Measurements from ENCODE around the gene OR4D5.

Gene OR4D5

DNA sequence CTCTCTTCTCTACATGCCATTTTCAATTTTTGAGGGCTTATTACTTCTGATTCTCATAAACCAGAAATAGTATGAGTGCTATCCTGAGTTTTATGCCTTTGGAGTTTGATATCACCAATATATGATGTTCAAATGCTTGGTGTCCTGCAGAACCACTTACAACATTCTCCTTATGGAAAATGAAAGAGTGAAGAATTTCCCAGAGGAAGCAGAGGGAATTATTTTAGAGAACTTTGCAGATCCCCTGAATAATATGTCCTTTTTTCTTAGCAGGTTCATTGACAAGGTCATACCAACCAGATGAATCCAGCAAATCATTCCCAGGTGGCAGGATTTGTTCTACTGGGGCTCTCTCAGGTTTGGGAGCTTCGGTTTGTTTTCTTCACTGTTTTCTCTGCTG, at the start of gene OR4D5:
OR4D5 (plus strand) TSS at position 301 of the 400 bp plus-strand sequence; CDS start at position 301, 0 bp downstream.
- DNase-seq: no peak

DNA sequence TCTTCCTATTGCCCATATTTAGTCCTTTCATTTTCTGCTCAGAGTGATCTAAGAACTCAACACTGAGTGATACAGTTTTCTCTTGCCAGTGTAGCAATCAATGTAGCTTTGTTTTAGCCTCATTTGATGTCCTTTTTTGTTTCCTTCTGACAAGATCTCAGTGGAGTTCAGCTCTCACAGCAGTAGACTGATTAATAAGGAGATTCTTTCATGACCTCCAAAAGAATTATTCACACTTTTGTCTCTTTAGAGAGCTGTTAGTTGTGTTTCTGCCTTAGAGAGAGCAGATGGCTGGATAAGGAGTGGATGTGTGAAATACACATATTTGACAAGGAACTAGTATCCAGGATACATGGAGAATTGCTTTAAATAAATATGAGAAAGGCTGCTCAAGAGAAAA, 47.4 kb upstream of the OR4D5 start:
- no peak for DNase-seq

DNA sequence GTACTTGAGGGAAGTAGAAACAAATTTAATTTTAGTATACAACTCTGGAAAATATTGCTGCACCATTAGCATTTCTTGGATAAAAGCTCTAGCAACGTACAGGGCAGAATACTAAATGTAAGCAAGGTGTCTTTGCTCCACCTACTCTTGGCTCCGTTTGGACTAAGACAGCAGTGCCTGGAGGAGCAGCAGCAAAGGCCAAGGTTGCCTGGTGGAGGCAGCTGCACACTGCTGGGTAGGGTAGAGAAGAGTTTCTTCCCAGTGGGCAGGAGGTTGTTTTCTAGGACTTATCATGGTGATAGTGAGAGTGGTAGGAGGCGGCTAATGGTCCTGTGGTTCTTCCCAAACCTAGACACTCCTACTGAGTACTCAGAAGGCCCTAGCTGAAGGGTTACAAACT, 39.6 kb upstream of the OR4D5 start:
- DNase-seq: no peak

DNA sequence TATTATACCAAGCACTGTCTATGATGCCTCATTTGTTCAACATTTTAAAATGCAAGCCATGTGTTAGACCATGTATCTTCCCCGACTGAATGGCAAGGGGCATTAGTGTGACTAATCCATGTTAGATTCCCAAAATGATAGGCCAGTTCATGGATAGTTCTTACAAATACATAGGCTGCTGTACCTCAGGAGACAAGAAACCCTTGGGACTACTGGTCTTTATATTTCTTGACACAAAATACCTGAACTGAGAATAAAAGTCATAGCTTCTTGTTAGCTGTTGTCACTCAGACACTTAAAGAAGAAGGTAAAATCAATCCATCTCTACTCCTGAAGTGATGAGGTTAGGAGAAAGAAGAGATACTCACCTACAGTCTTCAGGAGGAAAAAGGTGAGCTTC, 37.5 kb upstream of the OR4D5 start, which contains the start of gene OR8D4:
OR8D4 (plus strand) TSS at position 301 of the 400 bp plus-strand sequence. CDS start 4,265 bp downstream, outside the sequence.
- DNase-seq: no peak

DNA sequence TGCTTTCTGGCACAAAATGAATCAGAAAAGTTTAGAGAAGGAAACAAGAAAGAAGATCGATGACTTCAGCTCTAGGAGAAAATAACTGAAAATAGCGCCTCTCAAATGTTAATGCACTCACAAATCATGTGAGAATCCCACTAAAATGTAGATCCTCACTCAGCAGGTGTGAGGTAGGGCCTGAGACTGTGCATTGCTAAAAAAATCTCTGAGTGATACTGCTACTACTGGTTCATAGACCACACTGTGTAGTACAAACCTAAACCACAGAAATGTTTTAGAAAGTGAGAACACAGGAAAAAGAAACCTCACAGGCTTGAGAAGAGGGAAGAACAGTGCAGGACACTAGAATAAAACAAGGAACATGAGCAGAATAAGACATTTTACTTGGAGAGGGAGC, 35.5 kb upstream of the OR4D5 start:
- DNase-seq: no peak

GRCh38 chr11:123904932-123905331, 34.5 kb upstream of the OR4D5 start:
- DNase-seq: no peak

DNA sequence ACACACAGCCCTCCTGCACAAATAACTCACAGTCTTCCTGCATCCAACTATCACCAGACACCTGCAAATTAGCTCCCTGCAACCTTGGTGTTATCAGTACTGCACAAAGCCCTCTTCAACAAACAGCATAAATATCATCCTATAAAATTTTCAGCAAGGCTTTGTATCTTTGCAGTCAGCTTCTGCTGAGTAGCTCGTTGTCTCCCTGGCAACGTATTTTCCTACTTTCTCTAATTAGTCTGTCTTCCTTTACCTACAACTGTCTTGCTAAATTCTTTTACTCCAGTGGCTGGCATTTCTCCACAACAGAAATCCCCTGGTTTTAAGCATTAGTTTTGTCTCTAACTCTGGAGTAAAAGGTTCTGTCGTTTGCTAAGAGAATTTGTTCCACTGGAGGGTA, 33.6 kb upstream of the OR4D5 start:
- no peak for DNase-seq

DNA sequence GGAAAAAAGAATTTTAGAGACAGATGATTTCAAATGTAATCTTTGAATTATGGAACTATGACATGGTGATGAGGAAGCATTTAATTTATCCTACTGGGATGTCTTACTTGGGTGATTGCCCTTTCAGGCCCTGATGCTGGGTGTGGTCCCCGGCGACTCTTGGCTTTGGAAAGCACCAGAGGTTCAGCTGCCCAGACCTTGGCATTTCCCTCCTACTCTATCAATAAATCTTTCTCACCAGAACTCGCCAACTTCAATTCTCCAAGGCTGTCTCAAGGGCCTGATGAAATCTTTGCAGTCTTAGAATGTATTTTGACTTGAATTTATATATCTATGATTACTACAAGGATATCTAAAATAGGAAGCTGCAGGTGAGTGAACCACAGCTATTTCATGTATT, 18.5 kb upstream of the OR4D5 start:
- no peak for DNase-seq

GRCh38 chr11:123924027-123924426, 15.4 kb upstream of the OR4D5 start:
- DNase-seq: no peak

DNA sequence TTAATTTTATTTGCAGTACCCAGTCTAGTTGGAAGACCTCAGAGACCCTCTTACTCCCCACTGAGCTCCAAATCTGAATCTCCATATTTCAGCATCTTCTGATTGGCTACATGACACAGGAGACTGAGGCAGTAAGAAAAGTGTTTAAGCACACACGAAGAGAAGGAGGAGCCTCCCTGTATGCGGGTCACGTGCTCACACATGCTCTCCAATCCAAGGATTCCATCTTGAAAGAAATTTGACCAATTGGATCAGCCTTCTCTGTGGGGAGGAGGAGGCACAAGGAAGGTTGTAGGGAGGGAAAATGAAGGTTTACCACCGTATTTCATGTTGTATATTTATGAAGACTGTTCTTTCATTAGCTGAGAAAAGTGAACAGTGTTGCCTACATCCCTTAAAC, 3.0 kb downstream of the OR4D5 start:
- DNase-seq: no peak

DNA sequence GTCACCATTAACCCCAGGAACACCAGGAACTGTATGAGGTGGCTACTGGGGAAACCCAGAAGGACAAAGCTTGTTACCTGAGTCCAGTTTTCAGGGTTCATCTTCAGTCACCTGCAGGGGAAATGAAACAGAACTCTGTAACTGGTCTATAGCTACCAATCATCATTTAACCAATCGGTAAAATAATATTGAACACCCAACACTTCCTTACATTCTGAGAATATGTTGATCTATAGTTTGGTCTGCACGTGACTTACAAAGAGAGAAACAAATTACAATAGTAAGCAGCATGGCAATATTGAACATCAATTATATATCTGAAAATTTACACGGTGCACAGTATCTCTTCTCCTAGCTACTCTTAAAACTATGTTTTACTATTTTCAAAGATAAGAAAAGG, 4.3 kb downstream of the OR4D5 start, which contains the start of gene OR6T1:
OR6T1 (minus strand) TSS at position 101 of the 400 bp plus-strand sequence; CDS start at position 101, 0 bp downstream.
- no peak for DNase-seq

DNA sequence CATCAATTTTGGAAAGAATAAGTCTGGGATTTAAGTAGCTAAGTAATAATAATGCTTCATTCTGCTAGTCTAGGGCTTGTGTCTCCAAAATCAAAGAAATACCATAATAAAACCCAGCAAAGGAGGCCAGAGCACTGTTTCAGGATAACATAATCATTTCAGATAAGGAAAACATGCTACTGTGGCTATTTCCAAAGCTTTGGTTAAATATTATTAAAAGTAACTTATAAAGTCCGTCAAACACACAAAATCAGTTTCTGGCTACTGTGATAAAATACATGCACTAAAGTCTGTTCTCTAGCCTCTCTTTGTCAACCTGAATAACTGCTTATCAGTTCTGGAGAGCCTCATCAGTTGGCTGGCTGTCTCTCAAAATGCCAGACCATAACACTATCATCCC, 5.7 kb downstream of the OR4D5 start:
- no peak for DNase-seq

DNA sequence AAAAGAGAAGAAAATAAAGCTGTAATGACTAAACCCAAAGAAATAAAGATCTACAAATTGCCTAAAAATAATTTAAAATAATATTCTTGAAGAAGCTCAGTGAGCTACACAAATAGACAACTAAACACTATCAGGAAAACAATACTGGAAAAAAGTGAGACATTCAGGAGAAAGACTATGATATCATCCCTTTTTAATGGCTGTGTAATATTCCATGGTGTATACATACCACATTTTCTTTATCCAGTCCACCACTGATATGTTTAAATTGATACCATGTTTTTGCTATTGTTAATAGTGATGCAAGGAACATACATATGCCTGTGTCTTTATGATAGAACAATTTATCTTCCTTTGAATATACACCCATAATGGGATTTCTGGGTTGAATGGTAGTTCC, 17.3 kb downstream of the OR4D5 start:
- no peak for DNase-seq

GRCh38 chr11:123973816-123974215, 34.4 kb downstream of the OR4D5 start:
- no peak for DNase-seq

DNA sequence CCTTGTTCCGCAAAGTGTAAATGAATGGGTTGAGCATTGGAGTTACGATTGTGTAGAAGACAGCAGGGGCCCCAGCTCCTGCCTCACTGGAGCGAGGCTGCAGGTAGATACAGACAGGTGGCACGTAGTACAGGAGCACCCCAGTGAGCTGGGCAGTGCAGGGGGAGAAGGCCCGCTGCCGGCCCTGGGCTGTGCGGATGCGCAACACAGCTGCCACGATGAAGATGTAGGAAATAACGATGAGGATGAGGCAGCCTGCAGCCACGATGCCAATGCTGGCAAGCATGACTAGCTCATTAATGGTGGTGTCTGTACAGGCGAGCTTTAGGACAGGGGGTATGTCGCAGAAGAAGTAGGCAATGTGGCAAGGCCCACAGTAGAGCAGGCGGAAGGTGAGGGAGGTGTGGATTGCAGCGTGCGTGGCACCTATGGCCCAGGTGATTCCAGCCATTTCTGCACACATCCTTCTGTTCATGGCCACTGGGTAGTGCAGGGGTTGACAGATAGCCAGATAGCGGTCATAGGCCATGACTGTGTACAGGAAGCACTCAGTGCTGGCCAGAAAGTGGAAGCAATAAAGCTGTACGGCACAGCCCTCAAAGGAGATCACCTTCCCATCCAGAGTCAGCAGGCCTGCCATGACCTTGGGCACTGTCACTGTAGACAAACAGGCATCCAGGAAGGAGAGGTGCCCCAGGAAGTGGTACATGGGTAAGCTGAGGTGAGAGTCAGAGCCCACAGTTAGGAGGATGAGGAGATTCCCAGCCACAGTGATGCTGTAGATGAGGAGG, 37.5 kb downstream of the OR4D5 start:
- no peak for DNase-seq

DNA sequence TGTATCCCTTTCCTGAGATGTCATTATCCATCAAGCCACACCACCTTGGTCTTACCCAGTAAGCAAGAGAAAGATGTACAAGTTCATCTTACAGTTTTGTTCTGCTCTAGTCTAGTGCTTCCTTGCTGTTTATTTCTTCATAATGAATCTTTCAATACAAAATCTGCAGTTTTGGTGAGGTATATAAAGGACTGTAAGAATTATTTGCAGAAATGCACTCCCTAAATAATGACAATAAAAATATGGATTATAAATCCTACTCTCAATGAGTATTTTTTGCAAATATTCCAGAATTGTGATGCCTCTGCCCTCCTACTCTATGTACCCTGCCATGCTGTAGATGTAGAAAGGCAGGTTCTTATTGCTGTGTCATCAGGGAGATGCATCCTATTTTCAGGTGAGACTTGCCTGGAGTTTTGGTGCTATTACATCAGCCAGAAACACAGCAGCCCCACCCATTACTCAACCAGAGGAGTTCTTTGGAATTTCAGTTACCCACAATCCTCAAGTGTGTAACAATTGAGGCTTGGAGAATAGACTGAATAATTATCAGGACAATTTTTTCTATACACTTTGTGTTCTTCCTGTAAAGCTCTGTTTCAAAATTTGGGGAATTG, 38.4 kb downstream of the OR4D5 start, which contains the start of gene OR10S1:
OR10S1 (minus strand) TSS at position 51 of the 617 bp plus-strand sequence. CDS start 117 bp downstream, outside the sequence.
- DNase-seq: no peak

GRCh38 chr11:123979311-123979710, 39.9 kb downstream of the OR4D5 start:
- no peak for DNase-seq
